Measurements from ENCODE around the gene MPV17L2.

Gene MPV17L2

GRCh38 chr19:18149596-18149975 is 43.4 kb upstream of the MPV17L2 start:
- TF ChIP-seq CTCF (IDR thresholded peaks at IDR 0.05; ENCODE audit: low read length, missing control alignments) = no peak
- H3K4me3 ChIP-seq (replicated peaks; ENCODE audit: low read depth, low read length) = no peak overlapping the region
- DNase-seq (ENCODE audit: low read depth) = no peak

- DNase-seq (ENCODE audit: low read depth) = no peak
- TF ChIP-seq CTCF (IDR thresholded peaks at IDR 0.05; ENCODE audit: low read length, missing control alignments) = no peak
- no peak overlapping the region for H3K4me3 ChIP-seq (replicated peaks; ENCODE audit: low read depth, low read length)
Measured at GRCh38 chr19:18150776-18151624, 42.0 kb upstream of the MPV17L2 start.

- peak; percentile 70 for TF ChIP-seq CTCF (IDR thresholded peaks at IDR 0.05; ENCODE audit: low read length, missing control alignments)
- peak; percentile 98 for DNase-seq (ENCODE audit: low read depth)
- H3K4me3 ChIP-seq (replicated peaks; ENCODE audit: low read depth, low read length) = peak overlapping the region; percentile 66
Measured at GRCh38 chr19:18152442-18152816, 40.6 kb upstream of the MPV17L2 start.

- no peak for TF ChIP-seq CTCF (IDR thresholded peaks at IDR 0.05; ENCODE audit: low read length, missing control alignments)
- H3K4me3 ChIP-seq (replicated peaks; ENCODE audit: low read depth, low read length) = peak within 1 kb of the TSS; percentile 87
- peak; percentile 99 for DNase-seq (ENCODE audit: low read depth)
Measured at GRCh38 chr19:18152817-18153555, 40.0 kb upstream of the MPV17L2 start, which contains the start of gene PIK3R2. Gene PIK3R2, plus strand, starts transcription at chr19:18153163. Its CDS starts 2,717 bp downstream, at chr19:18155880.

GRCh38 chr19:18153556-18154134 is 39.4 kb upstream of the MPV17L2 start:
- no peak for TF ChIP-seq CTCF (IDR thresholded peaks at IDR 0.05; ENCODE audit: low read length, missing control alignments)
- DNase-seq (ENCODE audit: low read depth) = no peak
- peak overlapping the region; percentile 87 for H3K4me3 ChIP-seq (replicated peaks; ENCODE audit: low read depth, low read length)

- no peak for DNase-seq (ENCODE audit: low read depth)
- no peak for TF ChIP-seq CTCF (IDR thresholded peaks at IDR 0.05; ENCODE audit: low read length, missing control alignments)
- H3K4me3 ChIP-seq (replicated peaks; ENCODE audit: low read depth, low read length) = no peak overlapping the region
Measured at GRCh38 chr19:18155095-18156087, 37.6 kb upstream of the MPV17L2 start.
